Epithelial cell of esophagus (primary cell): ENCODE results near the gene FAAH.

Source experiments
- DNase-seq: peaks from one replicate; pipeline ENCODE4 v3.0.0; 2010; ENCODE audit warnings: low read depth
- H3K4me3 ChIP-seq: 2 replicates; pipeline ENCODE4 v1.5.1; 2011; ENCODE audit warnings: mild to moderate bottlenecking, low read length, control low read depth
- CTCF ChIP-seq: IDR thresholded peaks from 2 replicates; pipeline ENCODE4 v1.5.1; 2011; ENCODE audit warnings: low read depth, mild to moderate bottlenecking, low read length, control low read depth, inconsistent platforms; ENCODE audit not compliant: insufficient read depth; ENCODE audit errors: missing control alignments

FAAH gene

GRCh38 chr1:46411601-46412341 lies 17.7 kb downstream of the FAAH start:
- no peak for DNase-seq
- TF ChIP-seq CTCF = peak; percentile 23
- no peak overlapping the region for H3K4me3 ChIP-seq

GRCh38 chr1:46412893-46413595 lies 18.9 kb downstream of the FAAH start:
- no peak overlapping the region for H3K4me3 ChIP-seq
- no peak for DNase-seq
- TF ChIP-seq CTCF = no peak

GRCh38 chr1:46413596-46413985 lies 19.5 kb downstream of the FAAH start:
- H3K4me3 ChIP-seq = no peak overlapping the region
- DNase-seq = peak; percentile 20
- peak; percentile 35 for TF ChIP-seq CTCF

- no peak overlapping the region for H3K4me3 ChIP-seq
- DNase-seq = no peak
- TF ChIP-seq CTCF = no peak
Measured at GRCh38 chr1:46415514-46415913, 21.4 kb downstream of the FAAH start.

- no peak for DNase-seq
- TF ChIP-seq CTCF = no peak
- no peak overlapping the region for H3K4me3 ChIP-seq
Measured at GRCh38 chr1:46418976-46419375, 24.9 kb downstream of the FAAH start.

- no peak overlapping the region for H3K4me3 ChIP-seq
- TF ChIP-seq CTCF = no peak
- DNase-seq = no peak
Measured at GRCh38 chr1:46420533-46420915, 26.4 kb downstream of the FAAH start.

GRCh38 chr1:46421739-46422138 lies 27.6 kb downstream of the FAAH start:
- no peak for TF ChIP-seq CTCF
- no peak for DNase-seq
- no peak overlapping the region for H3K4me3 ChIP-seq
